Measurements from ENCODE around the gene TEAD3.

The TEAD3 gene

DNA sequence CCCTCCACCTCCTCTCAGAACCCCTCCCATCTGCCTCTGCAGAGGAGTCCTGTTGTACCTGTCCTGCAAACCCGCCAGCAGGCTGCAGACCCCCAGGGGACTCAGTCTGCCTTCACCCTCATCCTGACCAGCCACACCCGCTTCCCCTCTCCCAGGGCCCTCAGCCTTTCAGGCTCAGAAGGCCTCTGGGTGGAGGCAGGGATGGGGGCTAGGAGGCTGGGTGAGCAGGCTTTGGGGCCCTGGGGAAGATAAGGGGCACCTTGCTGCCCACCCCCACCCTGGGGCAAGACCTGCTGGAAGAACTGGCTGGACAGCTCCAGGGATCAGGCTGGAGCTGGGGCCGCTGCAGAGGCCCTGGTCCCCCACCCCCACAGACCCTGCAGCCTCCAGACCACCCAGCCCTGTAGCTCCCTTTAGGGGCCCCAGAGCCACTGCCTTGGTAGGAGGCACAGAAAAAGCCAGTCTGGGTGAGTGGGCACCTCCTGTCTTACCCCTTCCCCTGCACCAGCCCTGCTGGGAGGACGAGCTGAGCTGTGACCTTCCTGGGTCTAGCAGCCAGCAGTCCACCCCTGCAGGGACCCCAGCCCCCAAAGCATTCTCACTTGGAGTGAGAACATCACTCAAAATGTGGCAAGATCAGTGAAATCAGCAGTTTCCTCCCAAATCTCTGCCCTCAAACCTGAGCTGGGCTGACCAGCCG lies 5.2 kb downstream of the TEAD3 start:
- TF ChIP-seq, protein P1, sequence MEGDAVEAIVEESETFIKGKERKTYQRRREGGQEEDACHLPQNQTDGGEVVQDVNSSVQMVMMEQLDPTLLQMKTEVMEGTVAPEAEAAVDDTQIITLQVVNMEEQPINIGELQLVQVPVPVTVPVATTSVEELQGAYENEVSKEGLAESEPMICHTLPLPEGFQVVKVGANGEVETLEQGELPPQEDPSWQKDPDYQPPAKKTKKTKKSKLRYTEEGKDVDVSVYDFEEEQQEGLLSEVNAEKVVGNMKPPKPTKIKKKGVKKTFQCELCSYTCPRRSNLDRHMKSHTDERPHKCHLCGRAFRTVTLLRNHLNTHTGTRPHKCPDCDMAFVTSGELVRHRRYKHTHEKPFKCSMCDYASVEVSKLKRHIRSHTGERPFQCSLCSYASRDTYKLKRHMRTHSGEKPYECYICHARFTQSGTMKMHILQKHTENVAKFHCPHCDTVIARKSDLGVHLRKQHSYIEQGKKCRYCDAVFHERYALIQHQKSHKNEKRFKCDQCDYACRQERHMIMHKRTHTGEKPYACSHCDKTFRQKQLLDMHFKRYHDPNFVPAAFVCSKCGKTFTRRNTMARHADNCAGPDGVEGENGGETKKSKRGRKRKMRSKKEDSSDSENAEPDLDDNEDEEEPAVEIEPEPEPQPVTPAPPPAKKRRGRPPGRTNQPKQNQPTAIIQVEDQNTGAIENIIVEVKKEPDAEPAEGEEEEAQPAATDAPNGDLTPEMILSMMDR (IDR thresholded peaks at IDR 0.05; ENCODE audit: borderline replicate concordance, insufficient read depth, low read depth, low read length): no peak
- H3K4me3 ChIP-seq (ENCODE audit: low read depth, low read length): no peak overlapping the region

DNA sequence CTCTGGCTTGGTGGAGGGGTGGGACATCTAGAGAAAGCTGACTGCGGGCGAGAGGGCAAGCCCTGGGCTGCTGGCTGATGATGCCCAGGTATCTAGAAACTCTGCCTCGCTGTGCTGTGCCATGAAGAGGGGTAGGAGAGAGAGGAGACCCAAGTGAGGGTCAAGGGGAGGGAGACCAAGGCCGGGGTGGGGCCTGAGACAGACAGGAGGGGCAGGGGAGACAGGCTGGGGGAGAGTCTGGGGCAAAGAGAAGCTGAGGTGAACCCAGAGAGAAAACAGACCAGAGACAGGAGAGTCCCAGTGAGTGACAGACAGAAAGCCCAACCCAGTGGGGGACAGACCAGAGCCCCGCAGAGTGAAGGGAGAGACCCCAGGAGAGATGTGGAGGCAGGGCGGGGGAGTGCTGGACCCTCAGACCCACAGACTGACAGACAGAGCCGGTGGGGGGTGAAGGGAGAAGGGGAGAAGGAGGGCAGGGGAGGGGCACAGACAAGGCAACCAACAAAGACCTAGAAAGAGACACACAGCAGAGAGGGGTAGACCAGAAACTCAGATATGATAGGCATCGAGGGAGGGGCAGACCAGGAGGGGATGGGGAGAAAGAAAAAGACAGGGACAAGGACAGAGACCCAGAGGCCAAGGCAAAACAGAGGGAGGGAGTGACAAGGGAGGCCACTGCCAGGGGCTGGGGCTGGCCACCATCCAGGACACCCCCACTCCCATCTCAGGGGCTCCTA lies 5.9 kb downstream of the TEAD3 start:
- TF ChIP-seq, protein P1 (IDR thresholded peaks at IDR 0.05; ENCODE audit: borderline replicate concordance, insufficient read depth, low read depth, low read length): no peak
- no peak overlapping the region for H3K4me3 ChIP-seq (ENCODE audit: low read depth, low read length)

DNA sequence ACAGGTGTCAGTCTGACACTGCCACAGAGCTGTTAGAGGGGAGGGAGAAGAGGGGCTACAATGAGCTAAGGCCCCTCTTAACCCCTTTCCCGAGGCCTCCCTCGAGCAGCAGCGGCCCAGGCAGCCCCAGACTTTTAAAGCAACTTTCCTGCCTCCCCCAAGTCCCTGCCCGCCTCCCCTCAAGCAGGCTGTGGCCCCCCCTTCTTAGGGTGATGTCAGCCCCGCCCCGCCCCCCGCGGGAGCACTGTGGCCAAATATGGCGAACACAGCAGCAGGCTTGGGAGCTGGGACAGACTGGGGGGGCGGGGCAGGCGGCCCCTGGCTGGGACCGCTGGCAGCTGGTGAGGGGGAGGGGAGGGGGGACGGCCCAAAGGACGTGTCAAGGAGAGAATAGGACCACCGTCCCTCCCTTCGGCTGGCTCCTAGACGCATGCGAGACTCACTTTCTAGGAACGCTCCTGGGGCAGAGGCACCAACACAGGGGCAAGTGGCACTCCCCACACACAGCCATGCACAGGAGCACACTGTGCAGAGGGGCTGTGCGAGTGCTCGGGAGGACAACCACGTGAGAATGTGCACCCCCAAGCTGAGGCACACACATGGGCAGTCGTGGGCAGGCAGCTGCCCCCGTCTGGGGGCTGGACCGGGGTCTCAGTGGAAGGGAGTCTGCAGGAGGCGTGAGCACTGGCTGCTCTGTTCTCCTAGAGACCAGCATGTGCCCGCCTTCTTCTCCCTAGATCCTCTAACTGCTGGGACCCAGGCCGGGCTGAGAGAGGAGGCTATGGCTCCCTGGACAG lies 6.7 kb downstream of the TEAD3 start:
- no peak overlapping the region for H3K4me3 ChIP-seq (ENCODE audit: low read depth, low read length)
- TF ChIP-seq, protein P1 (IDR thresholded peaks at IDR 0.05; ENCODE audit: borderline replicate concordance, insufficient read depth, low read depth, low read length): no peak

DNA sequence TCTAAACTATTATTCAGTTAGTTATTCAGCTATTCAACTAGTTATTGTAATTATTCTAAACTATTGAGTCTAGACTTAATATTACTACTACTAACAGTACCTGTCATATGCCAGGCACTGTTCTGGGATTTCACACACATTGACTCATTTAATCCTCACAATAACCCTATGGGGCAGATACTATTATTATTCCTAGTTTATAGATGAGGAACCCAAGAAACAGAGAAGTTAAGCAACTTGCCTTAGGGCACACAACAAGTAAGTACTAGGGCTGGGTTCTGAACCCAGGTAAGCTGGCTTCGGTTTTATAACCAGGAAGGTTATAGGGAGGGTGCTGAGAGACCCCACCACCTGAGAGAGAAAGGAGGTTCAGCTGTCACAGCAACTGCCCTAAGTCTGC lies 7.8 kb downstream of the TEAD3 start:
- TF ChIP-seq, protein P1 (IDR thresholded peaks at IDR 0.05; ENCODE audit: borderline replicate concordance, insufficient read depth, low read depth, low read length): no peak
- no peak overlapping the region for H3K4me3 ChIP-seq (ENCODE audit: low read depth, low read length)

DNA sequence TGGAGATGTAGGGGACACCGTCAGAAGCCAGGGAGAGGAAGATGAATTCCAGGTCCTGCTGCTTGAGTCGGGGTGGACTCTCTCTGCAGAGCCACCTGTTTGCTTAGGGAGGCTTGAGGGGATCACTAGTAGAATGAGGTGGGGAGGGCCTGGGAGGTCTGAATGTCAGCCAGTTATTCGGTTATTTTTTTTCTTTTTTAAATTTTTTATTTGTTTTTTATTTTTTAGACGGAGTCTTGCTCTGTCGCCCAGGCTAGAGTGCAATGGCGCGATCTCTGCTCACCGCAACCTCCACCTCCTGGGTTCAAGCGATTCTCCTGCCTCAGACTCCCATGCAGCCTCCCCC lies 8.4 kb downstream of the TEAD3 start:
- no peak overlapping the region for H3K4me3 ChIP-seq (ENCODE audit: low read depth, low read length)
- TF ChIP-seq, protein P1 (IDR thresholded peaks at IDR 0.05; ENCODE audit: borderline replicate concordance, insufficient read depth, low read depth, low read length): no peak

DNA sequence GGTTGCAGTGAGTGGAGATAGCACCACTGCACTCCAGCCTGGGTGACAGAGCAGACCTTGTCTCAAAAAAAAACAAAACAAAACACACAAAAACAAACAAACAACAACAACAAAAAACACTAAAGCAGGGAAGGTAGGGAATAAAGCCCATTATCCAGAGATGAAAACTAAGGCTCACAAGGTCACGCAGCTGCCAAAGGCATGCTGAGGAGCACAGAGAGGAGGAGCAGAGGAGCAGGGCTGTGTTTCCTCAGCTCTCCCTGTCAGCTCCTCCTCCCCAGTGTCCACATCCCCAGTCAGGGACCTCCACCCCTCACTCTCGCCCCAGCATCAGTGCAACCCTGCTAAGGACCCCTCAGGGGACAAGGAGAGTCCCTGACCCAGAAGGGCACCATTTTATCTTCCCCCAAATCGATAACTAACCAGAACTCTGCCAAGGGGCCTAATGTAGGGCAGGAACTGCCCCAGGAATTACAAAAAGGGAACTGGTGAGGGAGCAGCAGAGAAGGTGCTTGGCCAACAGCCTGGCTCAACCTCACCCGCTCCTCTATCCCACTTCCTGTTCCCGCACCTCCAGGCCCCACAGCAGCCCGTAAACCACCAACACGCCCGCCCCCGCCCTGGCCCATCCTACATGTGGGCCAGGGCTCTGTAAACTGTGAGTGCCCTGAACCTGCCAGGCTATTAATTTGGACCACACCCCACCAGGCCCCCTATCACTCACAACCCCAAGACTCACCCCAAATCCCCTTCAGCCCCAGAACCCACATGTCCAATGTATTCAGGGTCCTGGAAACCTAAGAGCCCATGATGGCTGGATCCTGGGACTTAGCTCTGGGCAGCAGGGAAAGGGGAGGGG lies 9.0 kb downstream of the TEAD3 start:
- TF ChIP-seq, protein P1 (IDR thresholded peaks at IDR 0.05; ENCODE audit: borderline replicate concordance, insufficient read depth, low read depth, low read length): no peak
- no peak overlapping the region for H3K4me3 ChIP-seq (ENCODE audit: low read depth, low read length)
